Activated CD4-positive, alpha-beta T cell treated with anti-CD3 and anti-CD28 coated beads for 48 hours (primary cell): ENCODE data around the gene ETFDH.

ENCODE experiments used
- DNase-seq: peaks from one replicate; pipeline ENCODE4 v3.0.0-alpha.2; 2020

ETFDH gene

DNA sequence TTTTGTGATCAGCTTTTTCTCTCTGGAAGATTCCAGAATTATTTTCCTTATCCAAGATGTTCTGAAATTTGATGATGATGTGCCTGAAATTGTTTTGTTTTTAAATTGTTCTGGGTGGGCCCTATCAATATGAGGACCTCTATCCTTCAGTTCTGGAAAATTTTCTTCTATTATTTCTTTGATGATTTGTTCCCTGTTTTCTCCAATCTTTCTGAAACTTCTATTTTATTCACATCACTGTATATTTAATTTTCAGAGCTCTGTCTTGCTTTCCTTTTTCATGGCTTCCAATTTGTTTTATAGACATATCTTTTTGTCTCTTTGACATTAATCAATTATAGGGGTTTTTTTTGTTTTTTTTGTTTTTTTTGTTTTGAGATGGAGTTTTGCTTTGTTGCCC is 84.5 kb downstream of the ETFDH start:
- DNase-seq = no peak

GRCh38 chr4:158758142-158758541 is 86.0 kb downstream of the ETFDH start:
- no peak for DNase-seq

- DNase-seq = no peak
These were observed 86.6 kb downstream of the ETFDH start for GRCh38 chr4:158758703-158759102.
